ENCODE results near the gene SLC38A10.

GRCh38 chr17:81277946-81278693 lies 17.0 kb downstream of the SLC38A10 start:
- TF ChIP-seq, protein P1, sequence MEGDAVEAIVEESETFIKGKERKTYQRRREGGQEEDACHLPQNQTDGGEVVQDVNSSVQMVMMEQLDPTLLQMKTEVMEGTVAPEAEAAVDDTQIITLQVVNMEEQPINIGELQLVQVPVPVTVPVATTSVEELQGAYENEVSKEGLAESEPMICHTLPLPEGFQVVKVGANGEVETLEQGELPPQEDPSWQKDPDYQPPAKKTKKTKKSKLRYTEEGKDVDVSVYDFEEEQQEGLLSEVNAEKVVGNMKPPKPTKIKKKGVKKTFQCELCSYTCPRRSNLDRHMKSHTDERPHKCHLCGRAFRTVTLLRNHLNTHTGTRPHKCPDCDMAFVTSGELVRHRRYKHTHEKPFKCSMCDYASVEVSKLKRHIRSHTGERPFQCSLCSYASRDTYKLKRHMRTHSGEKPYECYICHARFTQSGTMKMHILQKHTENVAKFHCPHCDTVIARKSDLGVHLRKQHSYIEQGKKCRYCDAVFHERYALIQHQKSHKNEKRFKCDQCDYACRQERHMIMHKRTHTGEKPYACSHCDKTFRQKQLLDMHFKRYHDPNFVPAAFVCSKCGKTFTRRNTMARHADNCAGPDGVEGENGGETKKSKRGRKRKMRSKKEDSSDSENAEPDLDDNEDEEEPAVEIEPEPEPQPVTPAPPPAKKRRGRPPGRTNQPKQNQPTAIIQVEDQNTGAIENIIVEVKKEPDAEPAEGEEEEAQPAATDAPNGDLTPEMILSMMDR (IDR thresholded peaks at IDR 0.05) = no peak
- TF ChIP-seq POLR2A (IDR thresholded peaks at IDR 0.05) = no peak
